Embryonic facial prominence (tissue), 1 donor: ENCODE data around the gene MAP6D1.

Source experiments
- DNase-seq: peaks from one replicate; pipeline ENCODE4 v3.0.0-alpha.2; 2016; ENCODE audit errors: extremely low spot score

The MAP6D1 gene

GRCh38 chr3:183825456-183826161 lies at the start of gene MAP6D1:
TSS of gene MAP6D1 (minus strand) at chr3:183825577. CDS start at chr3:183825547, 30 bp downstream.
- no peak for DNase-seq

- no peak for DNase-seq
Observed at GRCh38 chr3:183873914-183874313, 48.5 kb upstream of the MAP6D1 start.

GRCh38 chr3:183871541-183871940 lies 46.2 kb upstream of the MAP6D1 start:
- no peak for DNase-seq

- no peak for DNase-seq
Observed at GRCh38 chr3:183870563-183870962, 45.2 kb upstream of the MAP6D1 start.

- no peak for DNase-seq
Observed at GRCh38 chr3:183868796-183869195, 43.4 kb upstream of the MAP6D1 start.

GRCh38 chr3:183862610-183863009 lies 37.2 kb upstream of the MAP6D1 start:
- no peak for DNase-seq

- DNase-seq: no peak
Observed at GRCh38 chr3:183857863-183858262, 32.5 kb upstream of the MAP6D1 start.

GRCh38 chr3:183854318-183855035 lies 29.1 kb upstream of the MAP6D1 start:
- DNase-seq: no peak

GRCh38 chr3:183845608-183846288 lies 20.4 kb upstream of the MAP6D1 start:
- no peak for DNase-seq

GRCh38 chr3:183845090-183845489 lies 19.7 kb upstream of the MAP6D1 start:
- DNase-seq: no peak

- DNase-seq: no peak
Observed at GRCh38 chr3:183844606-183845005, 19.2 kb upstream of the MAP6D1 start.

GRCh38 chr3:183839751-183840150 lies 14.4 kb upstream of the MAP6D1 start:
- no peak for DNase-seq

GRCh38 chr3:183837894-183838293 lies 12.5 kb upstream of the MAP6D1 start:
- no peak for DNase-seq

- DNase-seq: no peak
Observed at GRCh38 chr3:183837390-183837789, 12.0 kb upstream of the MAP6D1 start.

GRCh38 chr3:183833516-183833915 lies 8.1 kb upstream of the MAP6D1 start:
- DNase-seq: no peak

- DNase-seq: no peak
Observed at GRCh38 chr3:183830187-183830586, 4.8 kb upstream of the MAP6D1 start.

- no peak for DNase-seq
Observed at GRCh38 chr3:183829466-183829865, 4.1 kb upstream of the MAP6D1 start.

- no peak for DNase-seq
Observed at GRCh38 chr3:183828538-183828870, 3.1 kb upstream of the MAP6D1 start.

- no peak for DNase-seq
Observed at GRCh38 chr3:183827809-183828537, 2.6 kb upstream of the MAP6D1 start.

GRCh38 chr3:183826448-183827250 lies 1.3 kb upstream of the MAP6D1 start:
- DNase-seq: no peak

GRCh38 chr3:183824761-183825455 lies 469 bp downstream of the MAP6D1 start:
- DNase-seq: no peak
